Thyroid gland (tissue), 4 donors: ENCODE data around the gene CGA. TPM values are rescaled to one million over a fixed set of nuclear protein-coding genes. Genes with fewer than 3 reads are reported as not detected.
"Not testable (repeated sequence)": the region's sequence is repeated elsewhere in the genome, so short reads cannot be mapped to it uniquely, and the experiment has no call there.

Source experiments
- DNase-seq, 2 donors: peaks; one replicate each; pipeline ENCODE4 v3.0.0-alpha.2; 2019
- H3K27ac ChIP-seq, 3 donors: fragments of 200-600 bp; sonication (generic); 1 replicate in 2 of 3; 2 replicates in 1 of 3; pipeline ENCODE4 v1.5.1; 2016 to 2019; ENCODE audit warnings: mild to moderate bottlenecking in 1 of 3, moderate library complexity in 1 of 3
- H3K27me3 ChIP-seq: fragments of 200-600 bp; sonication (generic); one replicate; pipeline ENCODE4 v1.5.1; 2019
- H3K36me3 ChIP-seq, 2 donors: fragments of 200-600 bp; sonication (generic); one replicate each; pipeline ENCODE4 v1.5.1; 2016 to 2019
- H3K4me1 ChIP-seq, 2 donors: fragments of 200-600 bp; sonication (generic); one replicate each; pipeline ENCODE4 v1.5.1; 2017 to 2019
- H3K4me3 ChIP-seq, 3 donors: fragments of 200-600 bp; sonication (generic); replicated peaks in 1 of 3; 1 replicate in 2 of 3; 2 replicates in 1 of 3; pipeline ENCODE4 v1.5.1; 2016; ENCODE audit warnings: mild to moderate bottlenecking in 1 of 3
- H3K9me3 ChIP-seq: fragments of 200-600 bp; sonication (generic); one replicate; pipeline ENCODE4 v1.5.1; 2017
- CTCF ChIP-seq, 6 experiments: fragments of 200-600 bp in 3 of 6; fragments of 450-650 bp in 3 of 6; sonication (generic) in 3 of 6; IDR thresholded peaks; one replicate each; pipeline ENCODE4 v1.5.1; 2016 to 2019; ENCODE audit warnings: antibody characterized with exemption in 6 of 6, mild to moderate bottlenecking in 2 of 6, inconsistent platforms in 1 of 6, moderate library complexity in 1 of 6
- POLR2A ChIP-seq, 2 donors: fragments of 450-650 bp; IDR thresholded peaks; one replicate each; pipeline ENCODE4 v1.6.1; 2017; ENCODE audit warnings: antibody characterized with exemption in 2 of 2, mild to moderate bottlenecking in 2 of 2, moderate library complexity in 1 of 2
- WGBS, 2 donors: methylation state at CpG; one replicate each; pipeline ENCODE4 v1.1.5; 2017; 5-methylcytosine and 5-hydroxymethylcytosine counted together
- intact Hi-C: fragments of 100-400 bp; cut with DNase I; formaldehyde crosslinking; loops from one replicate; pipeline ENCODE4 v1.15.1; 2023
- total RNA-seq, 4 donors: library from RNA; depleted of rRNA; stranded (reverse); fragments of >200 nt; gene quantifications; one replicate each; pipeline ENCODE4 v1.2.3, GENCODE V29; 2016

The CGA gene
- total RNA-seq = not detected

DNA sequence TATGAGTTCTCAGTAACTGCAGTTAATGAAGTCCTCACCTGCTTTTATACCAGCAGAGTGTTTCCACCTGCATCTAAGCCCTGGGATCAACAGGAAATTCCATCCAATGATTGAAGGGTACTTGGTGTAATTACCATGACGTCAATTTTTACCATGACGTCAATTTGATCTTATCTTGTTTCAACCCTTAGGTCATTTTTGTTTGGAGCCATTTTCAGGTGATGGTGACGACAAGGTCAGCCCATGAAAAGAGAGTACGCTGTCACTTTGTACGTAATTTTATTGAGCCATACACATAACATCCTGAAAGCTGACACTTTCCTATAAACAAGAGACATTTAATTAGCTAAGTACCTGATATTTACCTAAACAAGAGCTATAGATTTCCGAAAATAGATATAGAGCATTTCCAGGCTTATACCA lies at the start of gene CGA:
CGA (minus strand) TSS at position 20 of the 423 bp plus-strand sequence. CDS start 6,906 bp downstream, outside the sequence.
- Histone ChIP-seq H3K27me3 (no peaks in the 10 kb centered on the region), H3K27ac (no peak within 1 kb of the TSS), H3K4me1 (no peaks in the 10 kb centered on the region), H3K4me3 (no peak within 1 kb of the TSS), H3K9me3 (no peaks in the 10 kb centered on the region), H3K36me3 (no peaks in the 10 kb centered on the region)
- DNase-seq = no peak
- TF ChIP-seq POLR2A (IDR thresholded peaks at IDR 0.05) (no peak), CTCF (IDR thresholded peaks at IDR 0.05) (no peak)
- intact Hi-C loops = no loop called here
- 60 to 67% methylated on average over 6 of the region's 6 CpGs for WGBS, 2 donors

DNA sequence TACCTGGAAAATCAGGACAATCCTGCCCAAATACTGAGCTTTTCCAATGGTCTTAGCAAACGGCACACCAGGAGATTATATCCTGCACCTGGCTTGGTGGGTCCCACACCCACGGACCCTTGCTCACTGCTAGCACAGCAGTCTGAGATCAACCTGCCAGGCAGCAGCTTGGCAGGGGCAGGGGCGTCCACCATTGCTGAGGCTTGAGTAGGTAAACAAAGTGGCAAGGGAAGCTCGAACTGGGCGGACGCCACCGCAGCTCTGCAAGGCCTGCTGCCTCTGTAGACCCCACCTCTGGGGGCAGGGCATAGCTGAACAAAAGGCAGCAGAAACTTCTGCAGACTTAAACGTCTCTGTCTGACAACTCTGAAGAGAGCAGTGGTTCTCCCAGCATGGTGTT lies 45.0 kb upstream of the CGA start:
- H3K36me3 ChIP-seq, H3K4me1 ChIP-seq, H3K27ac ChIP-seq, DNase-seq, H3K27me3 ChIP-seq, H3K4me3 ChIP-seq, H3K9me3 ChIP-seq: not testable (repeated sequence)
- intact Hi-C loops = loop anchor here (10.0 kb wide), 1 partner anchor 95 kb away; no protein-coding TSS in a partner anchor
- 90 to 92% methylated on average over 5 to 8 of the region's 8 CpGs for WGBS, 2 donors

GRCh38 chr6:87139236-87139635 lies 44.3 kb upstream of the CGA start:
- Histone ChIP-seq H3K27ac (no peak overlapping the region), H3K36me3 (no peaks in the 10 kb centered on the region), H3K4me1 (no peaks in the 10 kb centered on the region), H3K27me3 (no peaks in the 10 kb centered on the region), H3K9me3 (no peaks in the 10 kb centered on the region), H3K4me3 (no peak overlapping the region)
- 28 to 29% methylated on average over 1 of the region's 1 CpG for WGBS, 2 donors
- TF ChIP-seq CTCF (IDR thresholded peaks at IDR 0.05) (peak; percentile 26 to 89 (median 74)), POLR2A (IDR thresholded peaks at IDR 0.05) (no peak)
- intact Hi-C loops = loop anchor here (10.0 kb wide), 1 partner anchor 96 kb away; no protein-coding TSS in a partner anchor
- peak in 1 of 2 donors; percentile 8 for DNase-seq

DNA sequence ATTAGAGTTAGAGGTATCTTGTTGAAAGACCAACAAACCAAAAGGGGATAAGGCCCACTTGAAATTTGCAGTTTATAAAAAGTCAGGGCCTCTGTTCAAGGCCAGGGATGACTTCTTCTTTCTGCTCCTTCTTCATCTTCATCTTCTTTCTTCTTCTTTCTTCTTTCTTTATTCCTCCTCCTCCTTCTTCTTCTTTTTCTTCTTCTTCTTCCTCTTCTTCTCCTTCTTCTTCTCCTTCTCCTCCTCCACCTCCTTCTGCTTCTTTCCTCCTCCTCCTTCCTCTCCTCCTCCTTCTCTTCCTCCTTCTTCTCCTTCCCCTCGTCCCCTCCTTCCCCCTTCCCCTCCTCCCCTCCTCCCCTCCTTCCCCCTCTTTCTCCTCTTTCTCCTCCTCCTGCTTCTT lies 42.1 kb upstream of the CGA start:
- no peaks in the 10 kb centered on the region for H3K27me3 ChIP-seq
- TF ChIP-seq POLR2A (IDR thresholded peaks at IDR 0.05) (no peak), CTCF (IDR thresholded peaks at IDR 0.05) (no peak)
- no peaks in the 10 kb centered on the region for H3K36me3 ChIP-seq
- intact Hi-C loops = loop anchor here (10.0 kb wide), 1 partner anchor 98 kb away; no protein-coding TSS in a partner anchor
- H3K4me1 ChIP-seq = no peaks in the 10 kb centered on the region
- no peak overlapping the region for H3K27ac ChIP-seq
- WGBS, 2 donors = 38 to 42% methylated on average over 1 of the region's 1 CpG
- no peak overlapping the region for H3K4me3 ChIP-seq
- H3K9me3 ChIP-seq = no peaks in the 10 kb centered on the region
- no peak for DNase-seq

DNA sequence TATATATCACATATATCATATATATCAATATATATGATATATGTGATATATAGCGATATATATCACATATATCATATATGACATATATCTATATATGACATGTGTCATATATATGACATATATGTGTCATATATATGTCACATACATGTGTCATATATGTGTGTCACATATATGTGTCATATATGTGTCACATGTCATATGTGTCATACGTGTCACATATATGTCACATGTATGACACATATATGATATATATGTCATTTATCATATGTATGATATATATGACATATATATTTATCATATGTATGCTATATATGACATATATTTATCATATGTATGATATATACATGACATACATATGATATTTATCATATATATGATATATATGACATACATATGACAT lies 32.8 kb upstream of the CGA start:
- TF ChIP-seq CTCF (IDR thresholded peaks at IDR 0.05) = no peak
- H3K4me1 ChIP-seq = no peaks in the 10 kb centered on the region
- H3K9me3 ChIP-seq = no peaks in the 10 kb centered on the region
- WGBS, 2 donors = 83 to 96% methylated on average over 2 of the region's 2 CpGs
- intact Hi-C loops = no loop called here
- no peak overlapping the region for H3K27ac ChIP-seq
- DNase-seq = no peak
- no peak overlapping the region for H3K4me3 ChIP-seq
- H3K36me3 ChIP-seq = no peaks in the 10 kb centered on the region
- no peaks in the 10 kb centered on the region for H3K27me3 ChIP-seq

- DNase-seq = no peak
- Histone ChIP-seq H3K36me3 (no peaks in the 10 kb centered on the region), H3K27ac (no peak overlapping the region), H3K4me3 (no peak overlapping the region), H3K4me1 (no peaks in the 10 kb centered on the region), H3K9me3 (no peaks in the 10 kb centered on the region), H3K27me3 (no peaks in the 10 kb centered on the region)
- TF ChIP-seq POLR2A (IDR thresholded peaks at IDR 0.05) = no peak
- TF ChIP-seq CTCF (IDR thresholded peaks at IDR 0.05) = no peak
- WGBS, 2 donors = 0 to 1% methylated on average over 1 of the region's 1 CpG
- intact Hi-C loops = no loop called here
Measured at GRCh38 chr6:87126501-87126900, 31.6 kb upstream of the CGA start.
